Suppressor macrophage treated with lipopolysaccharide for 4 hours (primary cell): Measurements from ENCODE around the gene ALG14.
"Not testable (repeated sequence)": the region's sequence is repeated elsewhere in the genome, so short reads cannot be mapped to it uniquely, and the experiment has no call there.

Experiments
- DNase-seq: peaks from one replicate; pipeline ENCODE4 v3.0.0-alpha.2; 2020

The ALG14 gene

GRCh38 chr1:95086949-95087533, 14.3 kb upstream of the ALG14 start:
- DNase-seq = no peak

GRCh38 chr1:95085376-95085775, 12.6 kb upstream of the ALG14 start:
- no peak for DNase-seq

GRCh38 chr1:95084317-95085176, 11.8 kb upstream of the ALG14 start:
- peak; percentile 41 for DNase-seq

GRCh38 chr1:95080879-95081278, 8.1 kb upstream of the ALG14 start:
- DNase-seq = no peak

GRCh38 chr1:95080446-95080845, 7.7 kb upstream of the ALG14 start:
- no peak for DNase-seq

- DNase-seq = no peak
Observed at GRCh38 chr1:95076034-95076433, 3.3 kb upstream of the ALG14 start.

GRCh38 chr1:95073446-95073845, 695 bp upstream of the ALG14 start:
- DNase-seq = no peak

GRCh38 chr1:95072117-95072516, 634 bp downstream of the ALG14 start:
- DNase-seq = no peak

- DNase-seq = peak; percentile 20
Observed at GRCh38 chr1:95071539-95071938, 1.2 kb downstream of the ALG14 start.

GRCh38 chr1:95069710-95070093, 3.0 kb downstream of the ALG14 start:
- DNase-seq = no peak

GRCh38 chr1:95068956-95069709, 3.6 kb downstream of the ALG14 start:
- DNase-seq = no peak

GRCh38 chr1:95067568-95067967, 5.2 kb downstream of the ALG14 start:
- peak; percentile 17 for DNase-seq

GRCh38 chr1:95067062-95067461, 5.7 kb downstream of the ALG14 start:
- peak; percentile 24 for DNase-seq

GRCh38 chr1:95061445-95062006, 11.2 kb downstream of the ALG14 start:
- DNase-seq = no peak

GRCh38 chr1:95058974-95059373, 13.8 kb downstream of the ALG14 start:
- DNase-seq = no peak

GRCh38 chr1:95057351-95057750, 15.4 kb downstream of the ALG14 start:
- no peak for DNase-seq

- DNase-seq = no peak
Observed at GRCh38 chr1:95049935-95050334, 22.8 kb downstream of the ALG14 start.

- DNase-seq = no peak
Observed at GRCh38 chr1:95048317-95048716, 24.4 kb downstream of the ALG14 start.

- DNase-seq = not testable (repeated sequence)
Observed at GRCh38 chr1:95047624-95048023, 25.1 kb downstream of the ALG14 start.

GRCh38 chr1:95046359-95046758, 26.4 kb downstream of the ALG14 start:
- DNase-seq = no peak

- DNase-seq = peak; percentile 85
Observed at GRCh38 chr1:95043141-95043980, 29.4 kb downstream of the ALG14 start.

GRCh38 chr1:95042286-95042685, 30.5 kb downstream of the ALG14 start:
- no peak for DNase-seq
